HL-60 (cell line): ENCODE data around the gene DKK3.

Experiments
- DNase-seq, 2 experiments: peaks; one replicate each; pipeline ENCODE4 v3.0.0-alpha.2; 2010 to 2020; ENCODE audit warnings: low read depth in 1 of 2, low spot score in 1 of 2
- H3K27ac ChIP-seq: fragments of 250-450 bp; sonication (Bioruptor Pico); replicated peaks from 2 replicates; pipeline ENCODE4 v1.5.1; 2020; ENCODE audit warnings: mild to moderate bottlenecking, moderate library complexity
- H3K27me3 ChIP-seq: fragments of 250-450 bp; sonication (Bioruptor Pico); 2 replicates; pipeline ENCODE4 v1.5.1; 2021; ENCODE audit warnings: mild to moderate bottlenecking, moderate library complexity; ENCODE audit not compliant: insufficient read depth, poor library complexity, severe bottlenecking
- H3K4me3 ChIP-seq: replicated peaks from 2 replicates; pipeline ENCODE4 v1.5.1; 2011; ENCODE audit warnings: mild to moderate bottlenecking, control low read depth, low read length; ENCODE audit not compliant: insufficient read depth
- CTCF ChIP-seq: IDR thresholded peaks from one replicate; pipeline ENCODE4 v1.5.1; 2011; ENCODE audit warnings: low read length, control low read depth, inconsistent platforms; ENCODE audit not compliant: insufficient read depth
- GABPA ChIP-seq: IDR thresholded peaks from 2 replicates; pipeline ENCODE4 v1.6.1; 2012; ENCODE audit warnings: low read depth
- POLR2AphosphoS5 ChIP-seq: IDR thresholded peaks from 2 replicates; pipeline ENCODE4 v1.6.1; 2012; ENCODE audit warnings: low read depth
- SPI1 ChIP-seq: IDR thresholded peaks from 2 replicates; pipeline ENCODE4 v1.6.1; 2012; ENCODE audit warnings: low read depth, mild to moderate bottlenecking, borderline replicate concordance
- TF ChIP-seq, protein P1 (sequence below): IDR thresholded peaks from 2 replicates; pipeline ENCODE4 v1.6.1; 2012; ENCODE audit warnings: low read depth; ENCODE audit not compliant: insufficient replicate concordance

The DKK3 gene

GRCh38 chr11:12003336-12003735 is 5.1 kb downstream of the DKK3 start:
- DNase-seq: no peak
- H3K27me3 ChIP-seq: peaks cover 32% of the 10 kb centered on the region
- no peak overlapping the region for H3K4me3 ChIP-seq
- TF ChIP-seq POLR2AphosphoS5 (no peak), CTCF (no peak), SPI1 (no peak), GABPA (no peak)
- TF ChIP-seq, protein P1, sequence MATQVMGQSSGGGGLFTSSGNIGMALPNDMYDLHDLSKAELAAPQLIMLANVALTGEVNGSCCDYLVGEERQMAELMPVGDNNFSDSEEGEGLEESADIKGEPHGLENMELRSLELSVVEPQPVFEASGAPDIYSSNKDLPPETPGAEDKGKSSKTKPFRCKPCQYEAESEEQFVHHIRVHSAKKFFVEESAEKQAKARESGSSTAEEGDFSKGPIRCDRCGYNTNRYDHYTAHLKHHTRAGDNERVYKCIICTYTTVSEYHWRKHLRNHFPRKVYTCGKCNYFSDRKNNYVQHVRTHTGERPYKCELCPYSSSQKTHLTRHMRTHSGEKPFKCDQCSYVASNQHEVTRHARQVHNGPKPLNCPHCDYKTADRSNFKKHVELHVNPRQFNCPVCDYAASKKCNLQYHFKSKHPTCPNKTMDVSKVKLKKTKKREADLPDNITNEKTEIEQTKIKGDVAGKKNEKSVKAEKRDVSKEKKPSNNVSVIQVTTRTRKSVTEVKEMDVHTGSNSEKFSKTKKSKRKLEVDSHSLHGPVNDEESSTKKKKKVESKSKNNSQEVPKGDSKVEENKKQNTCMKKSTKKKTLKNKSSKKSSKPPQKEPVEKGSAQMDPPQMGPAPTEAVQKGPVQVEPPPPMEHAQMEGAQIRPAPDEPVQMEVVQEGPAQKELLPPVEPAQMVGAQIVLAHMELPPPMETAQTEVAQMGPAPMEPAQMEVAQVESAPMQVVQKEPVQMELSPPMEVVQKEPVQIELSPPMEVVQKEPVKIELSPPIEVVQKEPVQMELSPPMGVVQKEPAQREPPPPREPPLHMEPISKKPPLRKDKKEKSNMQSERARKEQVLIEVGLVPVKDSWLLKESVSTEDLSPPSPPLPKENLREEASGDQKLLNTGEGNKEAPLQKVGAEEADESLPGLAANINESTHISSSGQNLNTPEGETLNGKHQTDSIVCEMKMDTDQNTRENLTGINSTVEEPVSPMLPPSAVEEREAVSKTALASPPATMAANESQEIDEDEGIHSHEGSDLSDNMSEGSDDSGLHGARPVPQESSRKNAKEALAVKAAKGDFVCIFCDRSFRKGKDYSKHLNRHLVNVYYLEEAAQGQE: no peak
- no peak overlapping the region for H3K27ac ChIP-seq

DNA sequence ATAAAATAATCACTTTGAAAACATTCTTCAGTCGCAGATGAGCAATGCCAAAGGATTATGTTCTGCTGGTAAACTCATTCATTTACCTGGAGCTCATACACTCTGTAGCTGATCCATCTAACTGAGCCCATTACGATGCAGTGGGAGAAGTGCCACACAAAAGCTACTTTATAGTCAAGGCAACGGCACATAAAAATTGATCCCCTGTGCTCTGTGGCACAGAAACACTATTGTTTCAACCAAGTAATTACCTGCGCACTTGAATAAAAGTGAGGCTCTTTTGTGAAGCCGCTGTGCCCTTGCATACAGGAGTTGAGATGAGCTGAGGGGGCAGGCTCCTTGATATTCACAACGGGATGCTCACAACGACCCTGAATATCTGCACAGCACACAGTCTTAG is 7.2 kb downstream of the DKK3 start:
- Histone ChIP-seq H3K27me3 (peaks cover 19% of the 10 kb centered on the region), H3K27ac (no peak overlapping the region), H3K4me3 (no peak overlapping the region)
- TF ChIP-seq GABPA (no peak), POLR2AphosphoS5 (no peak), CTCF (no peak), SPI1 (no peak)
- TF ChIP-seq, protein P1: no peak
- no peak for DNase-seq

DNA sequence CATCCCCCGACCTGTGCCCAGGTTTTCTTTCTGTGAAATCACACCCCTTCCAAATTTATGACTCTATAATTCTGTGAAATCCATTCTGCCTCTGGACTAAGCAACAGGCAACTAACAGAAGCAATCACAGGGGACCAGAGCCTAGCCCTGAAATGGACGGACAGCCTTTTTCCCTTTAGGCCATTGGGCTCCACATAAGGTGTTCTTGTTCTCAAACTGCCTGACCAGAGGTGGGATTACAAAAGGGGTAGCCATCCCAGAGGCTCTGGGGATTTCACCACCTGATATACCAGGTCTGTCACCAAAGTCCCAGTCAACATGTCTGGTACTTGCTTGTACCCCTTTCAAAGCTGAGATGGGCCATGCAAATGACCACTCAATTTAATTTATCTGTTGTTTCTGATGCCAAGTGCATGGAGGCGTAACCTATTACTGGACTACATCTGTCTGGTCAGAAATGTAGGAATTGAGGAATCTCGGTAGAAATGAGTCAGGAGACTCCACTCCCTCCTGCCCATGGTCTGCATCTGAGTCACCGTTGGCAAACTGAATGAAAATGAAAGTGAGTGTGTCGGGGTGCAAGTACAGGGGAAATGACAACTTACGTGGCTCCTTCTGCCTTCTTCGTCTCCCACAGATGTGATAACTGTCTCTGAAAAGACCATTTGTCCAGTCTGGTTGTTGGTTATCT is 10.2 kb downstream of the DKK3 start:
- no peak overlapping the region; the same call in 1 of the 2 replicates for H3K4me3 ChIP-seq
- H3K27ac ChIP-seq: no peak overlapping the region
- H3K27me3 ChIP-seq: peaks cover 6% of the 10 kb centered on the region
- DNase-seq: no peak
- TF ChIP-seq GABPA (no peak), SPI1 (no peak), CTCF (no peak), POLR2AphosphoS5 (no peak)
- TF ChIP-seq, protein P1: no peak
